ENCODE results near the gene CCDC93. TPM values are rescaled to one million over a fixed set of nuclear protein-coding genes. Genes with fewer than 3 reads are reported as not detected.
A peak's percentile ranks its signal among the peaks of the same experiment; 100 is the strongest.
"Not testable (repeated sequence)": the region's sequence is repeated elsewhere in the genome, so short reads cannot be mapped to it uniquely, and the experiment has no call there.

CCDC93 gene
- polyA plus RNA-seq, 6 donors from 2014 or later, result 5.1 to 11.6 (median 9.5) TPM

DNA sequence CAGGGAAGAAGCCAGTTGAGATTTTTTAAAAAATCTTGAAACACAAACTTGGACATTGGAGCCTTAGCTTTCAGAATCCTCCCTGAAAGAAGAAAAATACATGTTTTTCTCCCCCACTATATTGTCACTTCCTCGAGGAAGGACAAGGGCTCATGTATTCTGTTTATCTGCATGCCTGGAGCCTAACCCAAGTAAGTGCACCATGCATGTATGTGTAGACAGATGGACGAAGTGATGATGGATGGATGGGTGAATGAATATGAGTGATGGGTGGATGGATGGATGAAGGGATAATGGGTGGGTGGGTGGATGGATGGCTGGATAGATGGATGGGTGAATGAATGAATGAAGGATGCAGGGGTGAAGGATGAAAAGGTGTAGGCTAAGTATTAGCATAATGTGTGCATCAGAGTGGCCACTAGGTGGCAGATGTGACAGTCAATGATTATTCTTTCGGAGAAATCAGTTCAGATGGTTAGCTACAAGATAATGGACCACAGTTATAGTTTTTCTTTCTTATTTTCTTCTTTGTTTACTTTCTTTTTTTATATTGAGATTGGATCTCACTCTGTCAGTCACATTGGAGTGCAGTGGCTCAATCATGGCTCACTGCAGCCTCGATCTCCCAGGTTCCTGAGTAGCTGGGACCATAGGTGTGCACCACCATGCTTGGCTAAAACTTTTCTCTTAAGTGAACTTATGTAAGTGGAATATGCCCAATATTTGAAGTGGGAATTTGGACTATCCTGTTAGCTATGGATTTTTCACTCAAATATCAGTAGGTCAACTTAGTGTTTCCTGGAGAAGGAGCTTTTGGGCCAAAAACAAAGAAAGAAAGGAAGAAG, 18.5 kb upstream of the CCDC93 start:
- ATAC-seq (ENCODE audit: low read depth in 2 of 2), result peak; percentile 79 to 81
- no peak overlapping the region for H3K4me3 Mint-ChIP-seq
- H3K27me3 Mint-ChIP-seq, result peaks cover 28 to 63% (median 58%) of the 10 kb centered on the region in 3 donors
- peaks cover 11 to 16% (median 14%) of the 10 kb centered on the region in 3 donors for H3K4me1 Mint-ChIP-seq
- DNase-seq, result peak; percentile 38
- peaks cover 4 to 21% (median 13%) of the 10 kb centered on the region in 7 donors for H3K9me3 Mint-ChIP-seq
- peaks cover 0 to 20% of the 10 kb centered on the region in 2 donors for H3K36me3 Mint-ChIP-seq
- peak overlapping the region in 1 of 6 donors; percentile 77 for H3K27ac Mint-ChIP-seq

DNA sequence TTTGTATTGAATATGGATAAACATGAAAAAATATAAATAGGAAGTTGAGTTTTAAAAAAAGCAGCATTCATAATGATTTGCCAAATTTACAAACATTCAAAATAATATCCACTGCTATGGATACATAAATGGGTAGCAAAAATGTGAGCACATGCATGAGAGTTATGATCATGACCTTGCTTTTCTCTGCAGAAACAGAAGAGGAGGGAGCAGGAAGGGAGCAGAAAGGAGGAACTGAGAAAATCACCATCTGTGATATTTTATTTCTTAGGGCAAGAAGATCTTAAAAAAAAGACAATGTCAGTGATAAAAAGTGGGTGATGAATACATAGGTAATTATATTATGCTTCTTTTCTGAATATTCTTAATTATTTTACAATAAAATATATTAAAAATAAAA, 17.7 kb upstream of the CCDC93 start:
- Mint-ChIP-seq H3K27ac (no peak overlapping the region), H3K4me1 (peaks cover 11 to 16% (median 14%) of the 10 kb centered on the region in 3 donors), H3K27me3 (peaks cover 24 to 63% (median 54%) of the 10 kb centered on the region in 3 donors), H3K4me3 (no peak overlapping the region), H3K9me3 (peaks cover 4 to 14% (median 10%) of the 10 kb centered on the region in 7 donors), H3K36me3 (peaks cover 0 to 17% of the 10 kb centered on the region in 2 donors)
- ATAC-seq (ENCODE audit: low read depth in 2 of 2) (peak; percentile 54 to 75), DNase-seq (no peak)

DNA sequence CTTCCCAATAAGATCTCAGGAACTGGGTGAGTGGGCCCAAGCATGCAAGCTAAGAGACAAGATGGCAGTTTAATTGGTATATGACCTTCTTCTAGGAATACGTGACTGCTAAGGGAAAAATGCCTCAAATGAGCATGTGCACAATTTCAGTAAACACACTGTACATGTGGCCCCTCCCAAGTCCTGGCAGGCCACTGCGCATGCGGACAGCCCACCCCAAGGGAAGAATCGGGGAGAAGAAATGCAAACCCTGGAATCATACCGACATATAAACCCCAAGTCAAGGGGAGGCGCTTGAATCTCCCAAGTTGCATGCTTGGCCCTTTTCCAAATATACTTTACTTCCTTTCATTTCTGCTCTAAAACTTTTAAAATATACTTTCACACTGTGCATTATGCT, 15.2 kb upstream of the CCDC93 start:
- Mint-ChIP-seq H3K4me1 (peaks cover 11 to 16% (median 14%) of the 10 kb centered on the region in 3 donors), H3K36me3 (no peaks in the 10 kb centered on the region), H3K27ac (no peak overlapping the region), H3K4me3 (no peak overlapping the region), H3K9me3 (no peaks in the 10 kb centered on the region), H3K27me3 (peaks cover 17 to 52% (median 37%) of the 10 kb centered on the region in 3 donors)
- DNase-seq, result no peak
- no peak for ATAC-seq (ENCODE audit: low read depth in 2 of 2)

DNA sequence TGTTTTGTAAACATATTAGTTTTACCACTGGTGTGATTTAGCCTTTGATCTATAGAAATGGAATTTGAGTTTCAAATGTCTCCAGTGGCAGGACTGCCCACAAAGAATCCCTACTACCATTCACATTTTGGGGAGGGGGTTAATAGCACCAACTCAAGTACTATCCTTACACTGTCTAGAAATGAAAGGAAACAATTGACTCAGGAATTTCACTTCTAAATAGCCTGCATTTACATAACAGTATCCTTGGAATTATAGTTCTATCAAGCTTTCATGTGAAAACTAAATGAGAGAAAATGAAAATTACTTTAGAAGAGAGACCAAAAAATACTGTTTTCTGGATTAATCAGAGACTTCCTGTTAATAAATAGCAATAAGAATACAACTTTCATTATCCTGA, 7.5 kb upstream of the CCDC93 start:
- DNase-seq, result no peak
- Mint-ChIP-seq H3K4me3 (no peak overlapping the region), H3K4me1 (no peaks in the 10 kb centered on the region), H3K27me3 (peaks cover 18 to 55% (median 53%) of the 10 kb centered on the region in 3 donors), H3K36me3 (no peaks in the 10 kb centered on the region), H3K27ac (no peak overlapping the region), H3K9me3 (no peaks in the 10 kb centered on the region)
- ATAC-seq (ENCODE audit: low read depth in 2 of 2), result no peak

DNA sequence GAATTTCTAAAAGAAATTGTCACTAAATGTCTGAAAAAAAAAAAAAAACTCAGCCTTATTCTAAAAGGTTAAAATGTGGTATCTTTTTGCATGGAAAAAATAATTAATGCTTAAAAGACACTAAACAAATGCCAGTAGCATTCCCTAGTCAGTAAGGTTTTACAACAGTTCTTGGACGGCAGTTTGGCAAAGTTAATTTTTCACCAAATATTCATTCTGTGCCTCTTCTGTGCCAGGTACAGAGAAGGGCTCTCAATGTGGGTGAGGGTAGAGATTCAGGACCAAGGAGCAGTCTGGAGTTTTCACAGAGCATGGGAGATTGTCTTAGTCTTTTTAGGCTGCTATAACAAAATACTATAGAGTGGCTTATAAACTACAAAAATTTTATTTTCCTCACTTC, 6.0 kb upstream of the CCDC93 start:
- Mint-ChIP-seq H3K27me3 (peaks cover 18 to 57% (median 52%) of the 10 kb centered on the region in 3 donors), H3K4me3 (no peak overlapping the region), H3K27ac (no peak overlapping the region), H3K9me3 (no peaks in the 10 kb centered on the region), H3K4me1 (peaks cover 0 to 3% (median 2%) of the 10 kb centered on the region in 3 donors), H3K36me3 (no peaks in the 10 kb centered on the region)
- ATAC-seq (ENCODE audit: low read depth in 2 of 2) (no peak), DNase-seq (no peak)

DNA sequence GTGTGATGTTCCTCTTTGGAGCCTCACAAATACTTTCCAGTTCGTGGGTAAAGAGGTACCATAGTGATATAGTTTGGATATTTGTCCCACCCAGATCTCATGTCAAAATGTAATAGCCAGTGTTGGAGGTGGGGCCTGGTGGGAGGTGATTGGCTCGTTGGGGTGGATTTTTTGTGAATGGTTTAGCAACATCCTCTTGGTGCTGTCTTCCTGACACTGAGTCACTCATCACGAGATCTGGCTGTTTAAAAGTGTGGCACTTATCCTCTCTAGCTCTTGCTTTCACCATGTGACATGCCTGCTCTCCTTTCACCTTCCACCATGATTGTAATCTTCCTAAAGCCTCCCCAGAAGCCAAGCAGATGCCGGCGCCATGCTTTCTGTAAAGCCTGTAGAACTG, 3.0 kb upstream of the CCDC93 start:
- peak overlapping the region in 2 of 6 donors; percentile 4 to 75 for H3K27ac Mint-ChIP-seq
- peaks cover 8 to 21% (median 21%) of the 10 kb centered on the region in 3 donors for H3K4me1 Mint-ChIP-seq
- DNase-seq (no peak), ATAC-seq (ENCODE audit: low read depth in 2 of 2) (no peak)
- H3K9me3 Mint-ChIP-seq, result no peaks in the 10 kb centered on the region
- peak overlapping the region in 2 of 8 donors; percentile 56 to 97 for H3K4me3 Mint-ChIP-seq
- H3K27me3 Mint-ChIP-seq, result peaks cover 15 to 54% (median 44%) of the 10 kb centered on the region in 3 donors
- H3K36me3 Mint-ChIP-seq, result no peaks in the 10 kb centered on the region

DNA sequence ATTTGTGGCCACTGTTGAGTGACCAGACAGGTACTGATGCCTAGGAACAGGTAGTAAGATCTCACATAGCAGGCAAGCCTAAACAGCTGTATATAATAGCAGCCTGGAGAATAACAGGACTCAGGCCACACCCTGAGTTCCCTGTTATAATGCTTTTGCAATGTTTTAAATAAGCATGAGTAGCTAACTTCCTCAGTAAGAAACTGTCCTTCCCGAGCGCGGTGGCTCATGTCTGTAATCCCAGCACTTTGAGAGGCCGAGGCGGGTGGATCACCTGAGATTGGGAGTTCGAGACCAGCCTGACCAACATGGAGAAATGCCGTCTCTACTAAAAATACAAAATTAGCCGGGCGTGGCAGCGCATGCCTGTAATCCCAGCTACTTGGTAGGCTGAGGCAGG, 1.9 kb upstream of the CCDC93 start:
- H3K36me3 Mint-ChIP-seq; H3K9me3 Mint-ChIP-seq; DNase-seq; ATAC-seq (ENCODE audit: low read depth in 2 of 2); H3K27ac Mint-ChIP-seq: not testable (repeated sequence)
- Mint-ChIP-seq H3K4me3 (peak overlapping the region in 3 of 8 donors; percentile 28 to 97 (median 38)), H3K4me1 (peaks cover 13 to 32% (median 29%) of the 10 kb centered on the region in 3 donors), H3K27me3 (peaks cover 10 to 46% (median 38%) of the 10 kb centered on the region in 3 donors)

DNA sequence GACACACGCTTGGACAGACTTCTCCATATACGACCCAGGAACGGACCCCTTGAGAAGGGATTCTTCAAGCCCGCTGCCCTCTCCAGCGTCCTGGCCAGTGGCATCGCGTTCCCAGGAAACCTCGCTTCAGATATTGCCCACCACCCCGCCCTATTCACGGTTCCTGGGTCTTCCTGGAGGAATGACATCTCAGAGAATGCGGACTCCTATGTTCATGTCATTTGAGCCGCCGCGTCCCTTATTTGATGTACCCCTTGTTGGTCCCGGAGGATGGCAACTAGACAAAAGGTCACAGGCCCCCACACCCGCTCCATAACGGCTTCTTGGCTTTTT, 588 bp upstream of the CCDC93 start:
- Mint-ChIP-seq H3K27me3 (peaks cover 6 to 34% (median 27%) of the 10 kb centered on the region in 3 donors), H3K4me3 (peak overlapping the region; percentile 84 to 98 (median 95)), H3K9me3 (no peaks in the 10 kb centered on the region), H3K27ac (peak overlapping the region; percentile 64 to 96 (median 91)), H3K36me3 (no peaks in the 10 kb centered on the region), H3K4me1 (peaks cover 20 to 41% (median 36%) of the 10 kb centered on the region in 3 donors)
- DNase-seq (no peak), ATAC-seq (ENCODE audit: low read depth in 2 of 2) (no peak)

DNA sequence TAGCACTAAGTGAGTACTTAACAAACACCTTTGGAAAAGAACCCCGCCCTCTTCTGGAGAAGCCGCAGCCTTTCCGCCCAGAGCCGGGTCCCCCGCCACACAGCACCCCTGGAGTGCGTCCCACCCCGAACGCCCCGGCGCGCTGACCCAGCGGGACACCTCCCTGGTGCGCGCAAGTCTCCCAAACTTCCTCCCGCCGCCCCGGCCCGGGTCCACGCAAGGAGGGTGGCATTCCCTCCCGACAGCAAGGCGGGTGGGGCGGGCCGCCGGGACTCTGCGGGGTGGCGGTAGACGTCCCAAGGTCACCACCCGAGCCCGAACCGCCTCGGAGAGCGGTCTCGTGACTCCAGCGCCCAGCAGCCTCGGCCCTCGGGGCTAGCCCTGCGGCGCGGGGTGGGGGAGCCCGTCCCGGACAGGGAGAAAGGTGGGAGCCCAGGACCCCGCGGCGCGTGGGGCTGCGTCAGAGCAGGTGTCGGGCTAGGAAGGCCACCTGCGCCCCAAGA, 598 bp downstream of the CCDC93 start:
- no peaks in the 10 kb centered on the region for H3K9me3 Mint-ChIP-seq
- peaks cover under 1% of the 10 kb centered on the region in 2 donors for H3K36me3 Mint-ChIP-seq
- peak overlapping the region; percentile 88 to 99 (median 94) for H3K27ac Mint-ChIP-seq
- peak overlapping the region; percentile 84 to 98 (median 95) for H3K4me3 Mint-ChIP-seq
- H3K27me3 Mint-ChIP-seq, result peaks cover 6 to 25% (median 18%) of the 10 kb centered on the region in 3 donors
- peaks cover 20 to 48% (median 36%) of the 10 kb centered on the region in 3 donors for H3K4me1 Mint-ChIP-seq
- DNase-seq (peak; percentile 35), ATAC-seq (ENCODE audit: low read depth in 2 of 2) (peak; percentile 26 to 32)

DNA sequence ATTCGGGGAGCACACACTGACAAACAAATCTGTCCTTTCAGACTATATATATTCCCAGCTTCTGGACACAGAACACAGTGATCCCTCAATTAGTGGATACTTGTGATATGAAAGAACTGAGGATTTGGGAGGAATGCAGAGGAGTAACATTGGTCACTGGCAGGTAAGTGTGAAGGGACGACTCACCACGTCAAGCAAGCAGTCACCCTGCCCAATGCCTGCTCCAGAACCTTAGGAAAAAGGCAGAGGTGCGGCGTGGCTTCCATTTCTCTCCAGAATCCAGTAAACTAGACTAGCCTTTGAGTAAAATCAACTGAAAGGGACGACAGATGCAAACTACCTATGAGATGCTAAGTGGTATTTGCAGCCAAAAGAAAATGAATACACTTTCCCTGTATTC, 1.1 kb downstream of the CCDC93 start:
- H3K4me1 Mint-ChIP-seq, result peaks cover 20 to 48% (median 41%) of the 10 kb centered on the region in 3 donors
- peak overlapping the region; percentile 84 to 98 (median 95) for H3K4me3 Mint-ChIP-seq
- peaks cover 6% of the 10 kb centered on the region in 2 donors for H3K36me3 Mint-ChIP-seq
- no peak for ATAC-seq (ENCODE audit: low read depth in 2 of 2)
- H3K27ac Mint-ChIP-seq, result peak overlapping the region; percentile 88 to 99 (median 90)
- no peak for DNase-seq
- no peaks in the 10 kb centered on the region for H3K9me3 Mint-ChIP-seq
- peaks cover 2 to 22% (median 14%) of the 10 kb centered on the region in 3 donors for H3K27me3 Mint-ChIP-seq

DNA sequence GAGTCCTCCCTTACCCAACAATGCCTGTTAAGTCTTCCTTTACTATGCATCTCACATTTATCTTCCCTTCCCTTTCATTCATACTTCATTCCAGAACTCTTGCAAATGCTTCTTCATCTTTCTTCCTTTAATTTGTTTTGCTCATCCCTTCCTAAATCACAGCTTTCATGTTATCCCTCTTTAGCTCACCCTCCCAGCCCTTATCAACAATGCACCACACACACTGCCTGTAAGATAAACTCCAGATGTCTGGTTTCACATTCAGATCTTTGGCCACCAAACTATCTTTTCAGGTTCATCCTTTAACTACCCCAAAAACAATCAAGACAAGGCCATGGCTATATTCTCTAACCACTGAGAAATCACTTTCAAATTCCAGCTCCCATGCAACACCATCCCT, 3.4 kb downstream of the CCDC93 start:
- Mint-ChIP-seq H3K27me3 (no peaks in the 10 kb centered on the region), H3K9me3 (no peaks in the 10 kb centered on the region), H3K36me3 (peaks cover 12 to 16% of the 10 kb centered on the region in 2 donors), H3K4me3 (peak overlapping the region in 3 of 8 donors; percentile 1 to 22 (median 16)), H3K27ac (peak overlapping the region in 3 of 6 donors; percentile 27 to 78 (median 64)), H3K4me1 (peaks cover 20 to 48% (median 43%) of the 10 kb centered on the region in 3 donors)
- DNase-seq, result no peak
- no peak for ATAC-seq (ENCODE audit: low read depth in 2 of 2)

DNA sequence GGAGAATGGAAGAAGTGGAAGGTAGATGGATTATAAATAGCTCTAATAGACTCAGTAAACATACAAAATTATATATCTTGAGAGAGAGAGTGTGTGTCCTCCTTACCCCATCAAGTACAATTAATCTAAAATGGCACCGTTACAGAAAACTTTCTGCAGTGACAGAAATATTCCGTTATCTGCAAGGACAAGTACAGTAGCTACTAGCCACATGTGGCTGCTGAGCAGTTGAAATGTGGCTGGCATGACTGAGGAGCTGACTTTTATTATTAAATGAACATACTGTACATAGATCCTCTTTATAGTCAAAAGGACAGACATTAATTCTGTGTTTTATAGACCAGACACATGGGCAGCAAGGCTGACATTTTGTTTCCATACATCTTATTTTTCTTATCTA, 7.0 kb downstream of the CCDC93 start:
- ATAC-seq (ENCODE audit: low read depth in 2 of 2) (no peak), DNase-seq (no peak)
- no peak overlapping the region for H3K4me3 Mint-ChIP-seq
- no peaks in the 10 kb centered on the region for H3K27me3 Mint-ChIP-seq
- peaks cover 21 to 37% (median 29%) of the 10 kb centered on the region in 3 donors for H3K4me1 Mint-ChIP-seq
- H3K9me3 Mint-ChIP-seq, result no peaks in the 10 kb centered on the region
- H3K36me3 Mint-ChIP-seq, result peaks cover 16 to 20% of the 10 kb centered on the region in 2 donors
- peak overlapping the region in 3 of 6 donors; percentile 38 to 80 (median 47) for H3K27ac Mint-ChIP-seq

DNA sequence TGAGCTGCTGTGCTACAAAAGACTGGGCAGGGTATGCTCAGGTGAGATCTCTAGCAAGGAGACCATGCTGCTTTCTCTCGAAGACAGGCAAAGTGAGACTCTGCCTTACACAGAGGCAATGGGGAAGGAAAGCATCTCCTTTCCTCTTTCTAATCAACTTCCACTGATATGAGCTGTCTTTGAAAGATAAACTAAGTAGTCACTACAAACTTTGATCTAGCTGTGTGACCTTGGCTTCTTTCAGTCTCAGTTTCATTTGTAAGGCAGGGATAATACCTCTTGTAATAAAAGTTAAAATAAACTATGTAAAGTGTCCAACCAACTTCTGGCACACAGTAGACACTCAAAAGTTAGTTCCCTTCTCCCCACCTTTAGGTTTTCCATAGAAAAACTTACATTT, 7.5 kb downstream of the CCDC93 start:
- peaks cover 16 to 24% of the 10 kb centered on the region in 2 donors for H3K36me3 Mint-ChIP-seq
- no peaks in the 10 kb centered on the region for H3K27me3 Mint-ChIP-seq
- peaks cover 16 to 32% (median 24%) of the 10 kb centered on the region in 3 donors for H3K4me1 Mint-ChIP-seq
- peak overlapping the region in 2 of 6 donors; percentile 38 to 80 for H3K27ac Mint-ChIP-seq
- ATAC-seq (ENCODE audit: low read depth in 2 of 2) (no peak), DNase-seq (no peak)
- H3K9me3 Mint-ChIP-seq, result no peaks in the 10 kb centered on the region
- H3K4me3 Mint-ChIP-seq, result no peak overlapping the region

All from naive B cell (primary cell).